HCT116 (cell line): ENCODE data around the gene ZC2HC1C. TPM values are rescaled to one million over a fixed set of nuclear protein-coding genes. Genes with fewer than 3 reads are reported as not detected.

Experiments used
- ATAC-seq: fragments of 200-7000 bp; cut with Tn5 transposase; 2 replicates; pipeline ENCODE4 v1.9.1; 2020; ENCODE audit warnings: mild to moderate bottlenecking, moderate library complexity
- BruUV-seq: library from RNA; stranded (reverse); fragments of 400-500 nt; replicated peaks from 2 replicates; lab custom pipeline; 2021; lab: Mats Ljungman, UMichigan
- CTCF ChIA-PET: fragments of 300-600 bp; sonication (Branson Sonifier 250); formaldehyde crosslinking; loops from one replicate; lab custom pipeline; 2021; ENCODE audit warnings: antibody characterized with exemption; lab: Charles Lee
- POLR2A ChIA-PET: fragments of 300-600, 350-600 bp; sonication (Branson Sonifier 250); formaldehyde crosslinking; loops from one replicate; lab custom pipeline; 2021; ENCODE audit warnings: antibody characterized with exemption; lab: Charles Lee
- RAD21 ChIA-PET, 2 experiments: fragments of 300-600 bp; sonication (Branson Sonifier 250); formaldehyde crosslinking; loops; one replicate each; lab custom pipeline; 2023; ENCODE audit warnings: low total read pairs in 2 of 2; ENCODE audit not compliant: uncharacterized antibody in 2 of 2, unreplicated experiment in 2 of 2, low non-redundant PET in 1 of 2; lab: Charles Lee
- DNase-seq: peaks from one replicate; pipeline ENCODE4 v3.0.0-alpha.2; 2010; ENCODE audit warnings: low read depth, low spot score
- H2AFZ ChIP-seq: fragments of 200-600 bp; shearing (Covaris generic), sonication (generic); 2 replicates; pipeline ENCODE4 v1.6.1; 2017; ENCODE audit warnings: low read depth, mixed run types, mixed read lengths, antibody characterized with exemption, low read length; ENCODE audit not compliant: poor library complexity, severe bottlenecking
- H3K27ac ChIP-seq: 2 replicates; pipeline ENCODE4 v1.5.1; 2012; ENCODE audit warnings: low read depth, low read length
- H3K27me3 ChIP-seq: fragments of 200-600 bp; sonication (generic); 2 replicates; pipeline ENCODE4 v1.6.1; 2016; ENCODE audit warnings: mixed run types, low read length, mixed read lengths; ENCODE audit not compliant: insufficient read depth
- H3K36me3 ChIP-seq, 2 experiments: fragments of 200-500 bp in 1 of 2; fragments of 200-600 bp in 1 of 2; sonication (Bioruptor generic) in 1 of 2; sonication (generic) in 1 of 2; 2 replicates each; pipeline versions ENCODE4 v1.5.1 to v1.6.1; 2014 to 2016; ENCODE audit warnings: low read length in 2 of 2, inconsistent platforms in 1 of 2, mixed read lengths in 1 of 2, mixed run types in 1 of 2; ENCODE audit not compliant: insufficient read depth in 2 of 2, control insufficient read depth in 1 of 2
- H3K4me1 ChIP-seq, 2 experiments: fragments of 200-600 bp in 1 of 2; sonication (generic) in 1 of 2; 2 replicates each; pipeline versions ENCODE4 v1.5.1 to v1.6.1; 2012 to 2017; ENCODE audit warnings: low read length in 2 of 2, inconsistent platforms in 1 of 2, mild to moderate bottlenecking in 1 of 2, mixed read lengths in 1 of 2, mixed run types in 1 of 2, moderate library complexity in 1 of 2; ENCODE audit not compliant: insufficient read depth in 2 of 2, control insufficient read depth in 1 of 2
- H3K4me2 ChIP-seq: fragments of 200-600 bp; sonication (generic); 2 replicates; pipeline ENCODE4 v1.6.1; 2017; ENCODE audit warnings: mixed run types, low read length, mixed read lengths
- H3K4me3 ChIP-seq, 2 experiments: fragments of 200-600 bp in 1 of 2; sonication (generic) in 1 of 2; replicated peaks in 1 of 2; 2 replicates each; pipeline ENCODE4 v1.5.1; 2011 to 2016; ENCODE audit warnings: low read length in 2 of 2, control low read depth in 1 of 2, low read depth in 1 of 2, mild to moderate bottlenecking in 1 of 2, mixed read lengths in 1 of 2, mixed run types in 1 of 2
- H3K79me2 ChIP-seq: fragments of 200-600 bp; sonication (generic); 2 replicates; pipeline ENCODE4 v1.6.1; 2017; ENCODE audit warnings: mild to moderate bottlenecking, mixed run types, low read length, moderate library complexity, mixed read lengths; ENCODE audit not compliant: insufficient read depth
- H3K9ac ChIP-seq: fragments of 200-600 bp; sonication (generic); 2 replicates; pipeline ENCODE4 v1.6.1; 2016; ENCODE audit warnings: low read length, mixed read lengths
- H3K9me2 ChIP-seq: fragments of 200-600 bp; sonication (generic), shearing (Covaris generic); 2 replicates; pipeline ENCODE4 v1.6.1; 2017; ENCODE audit warnings: mixed run types, mild to moderate bottlenecking, moderate library complexity; ENCODE audit not compliant: insufficient read depth
- H3K9me3 ChIP-seq, 2 experiments: fragments of 200-500 bp in 1 of 2; fragments of 200-600 bp in 1 of 2; sonication (Bioruptor generic) in 1 of 2; sonication (generic) in 1 of 2; 2 replicates each; pipeline ENCODE4 v1.6.1; 2014 to 2017; ENCODE audit warnings: low read length in 2 of 2, mixed read lengths in 2 of 2, inconsistent platforms in 1 of 2, low read depth in 1 of 2, mild to moderate bottlenecking in 1 of 2, mixed run types in 1 of 2, moderate library complexity in 1 of 2; ENCODE audit not compliant: control insufficient read depth in 1 of 2, insufficient read depth in 1 of 2
- H4K20me1 ChIP-seq: fragments of 200-600 bp; sonication (generic), shearing (Covaris generic); 2 replicates; pipeline ENCODE4 v1.6.1; 2017; ENCODE audit warnings: mixed run types, mild to moderate bottlenecking, moderate library complexity; ENCODE audit not compliant: insufficient read depth
- ATF3 ChIP-seq: IDR thresholded peaks from 2 replicates; pipeline ENCODE4 v1.6.1; 2012
- CBX3 ChIP-seq: IDR thresholded peaks from 2 replicates; pipeline ENCODE4 v1.6.1; 2012; ENCODE audit warnings: low read depth
- CEBPB ChIP-seq: IDR thresholded peaks from 2 replicates; pipeline ENCODE4 v1.6.1; 2012; ENCODE audit warnings: low read depth
- EGR1 ChIP-seq: IDR thresholded peaks from 2 replicates; pipeline ENCODE4 v1.6.1; 2012; ENCODE audit warnings: low read depth
- ELF1 ChIP-seq: IDR thresholded peaks from 2 replicates; pipeline ENCODE4 v1.6.1; 2012; ENCODE audit warnings: low read depth, borderline replicate concordance
- EZH2 ChIP-seq: fragments of 200-600 bp; sonication (generic); IDR thresholded peaks from 2 replicates; pipeline ENCODE4 v1.6.1; 2017; ENCODE audit warnings: antibody characterized with exemption, mixed run types
- FOSL1 ChIP-seq: IDR thresholded peaks from 2 replicates; pipeline ENCODE4 v1.6.1; 2012; ENCODE audit warnings: low read depth
- JUND ChIP-seq: IDR thresholded peaks from 2 replicates; pipeline ENCODE4 v1.6.1; 2012
- POLR2A ChIP-seq: IDR thresholded peaks from 2 replicates; pipeline ENCODE4 v1.7.0; 2011; ENCODE audit warnings: borderline replicate concordance; ENCODE audit not compliant: insufficient read depth, insufficient read length; ENCODE audit errors: extremely low read depth
- POLR2AphosphoS5 ChIP-seq: IDR thresholded peaks from 2 replicates; pipeline ENCODE4 v1.6.1; 2011; ENCODE audit warnings: mild to moderate bottlenecking, low read depth, low read length, moderate library complexity
- REST ChIP-seq: IDR thresholded peaks from 2 replicates; pipeline ENCODE4 v1.6.1; 2012; ENCODE audit warnings: low read depth
- SP1 ChIP-seq: IDR thresholded peaks from 2 replicates; pipeline ENCODE4 v1.6.1; 2012; ENCODE audit warnings: low read depth
- YY1 ChIP-seq: IDR thresholded peaks from 2 replicates; pipeline ENCODE4 v1.6.1; 2011; ENCODE audit warnings: low read length, low read depth, moderate library complexity, mild to moderate bottlenecking; ENCODE audit not compliant: insufficient replicate concordance; ENCODE audit errors: extremely low read depth
- ZFX ChIP-seq: fragments of 450-650 bp; IDR thresholded peaks from 2 replicates; pipeline ENCODE4 v1.6.1; 2017
- ZNF274 ChIP-seq: fragments of 200-500 bp; sonication (Bioruptor generic); IDR thresholded peaks from 2 replicates; pipeline ENCODE4 v1.6.1; 2014; ENCODE audit warnings: mild to moderate bottlenecking, low read depth, low read length, inconsistent platforms
- intact Hi-C: fragments of 100-400 bp; cut with micrococcal nuclease; formaldehyde crosslinking; loops from 2 replicates; pipeline ENCODE4 v1.10.0; 2022
- total RNA-seq: library from RNA; stranded (reverse); gene quantifications from one replicate; pipeline ENCODE4 v1.2.1, GENCODE V29; 2021; ENCODE audit not compliant: unreplicated experiment
- TF ChIP-seq, protein P1 (sequence below): IDR thresholded peaks from 2 replicates; pipeline ENCODE4 v1.6.1; 2012
- TF ChIP-seq, protein P2 (sequence below), 3 experiments: fragments of 200-600 bp in 1 of 3; sonication (generic) in 1 of 3; IDR thresholded peaks in 2 of 3; conservative IDR thresholded peaks in 1 of 3; 2 replicates each; pipeline ENCODE4 v1.5.1; 2012 to 2017; ENCODE audit warnings: low read depth in 2 of 3, low read length in 2 of 3, antibody characterized with exemption in 1 of 3, borderline replicate concordance in 1 of 3, control low read depth in 1 of 3, mild to moderate bottlenecking in 1 of 3, mixed read lengths in 1 of 3, mixed run types in 1 of 3, moderate library complexity in 1 of 3; ENCODE audit not compliant: insufficient read depth in 1 of 3

ZC2HC1C gene
- total RNA-seq, 1 experiment from 2014 or later: 0.98 TPM

DNA sequence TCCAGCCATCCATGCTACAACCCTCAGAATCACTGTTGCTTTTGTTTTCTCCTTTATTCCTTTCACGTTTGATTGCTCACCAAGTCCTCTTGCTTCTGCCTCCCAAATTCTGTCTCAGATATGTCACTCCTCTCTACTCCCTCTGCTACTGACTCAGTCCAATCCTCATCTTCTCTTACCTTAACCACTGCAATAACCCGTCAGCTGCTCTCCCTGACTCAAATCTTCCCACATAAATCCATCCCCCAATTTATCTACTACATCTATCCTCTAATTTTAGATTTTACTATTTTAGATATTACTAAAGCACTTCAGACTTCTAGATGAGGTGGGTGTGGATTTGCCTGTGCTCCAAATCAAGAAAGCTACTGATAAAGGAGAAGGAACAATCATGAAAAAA is 43.6 kb upstream of the ZC2HC1C start:
- ATAC-seq (no peak), DNase-seq (no peak)
- Histone ChIP-seq H3K4me1 (no peaks in the 10 kb centered on the region), H3K4me3 (no peak overlapping the region), H3K36me3 (peaks cover 5 to 13% of the 10 kb centered on the region in 2 experiments; a peak in 3 of 4 replicates), H2AFZ (no peak overlapping the region), H3K27me3 (no peaks in the 10 kb centered on the region), H3K9me3 (no peaks in the 10 kb centered on the region), H3K27ac (no peak overlapping the region), H3K9me2 (no peaks in the 10 kb centered on the region), H4K20me1 (no peaks in the 10 kb centered on the region), H3K9ac (no peak overlapping the region), H3K79me2 (no peaks in the 10 kb centered on the region), H3K4me2 (no peak overlapping the region)
- TF ChIP-seq ZNF274: no peak
- TF ChIP-seq POLR2A: no peak
- TF ChIP-seq CBX3: no peak
- no peak for TF ChIP-seq EZH2
- TF ChIP-seq ATF3: no peak
- RAD21 ChIA-PET: no interaction called here
- BruUV-seq: no TSS peak
- CTCF ChIA-PET: no interaction called here
- POLR2A ChIA-PET: no interaction called here
- intact Hi-C loops: no loop called here

GRCh38 chr14:75030147-75030546 is 39.3 kb upstream of the ZC2HC1C start:
- intact Hi-C loops: no loop called here
- Histone ChIP-seq H3K9me2 (no peaks in the 10 kb centered on the region), H3K36me3 (peaks cover 0 to 10% of the 10 kb centered on the region in 2 experiments; a peak in 3 of 4 replicates), H3K4me2 (no peak overlapping the region), H3K4me3 (no peak overlapping the region), H4K20me1 (no peaks in the 10 kb centered on the region; the same call in 1 of the 2 replicates), H3K27ac (no peak overlapping the region), H3K27me3 (no peaks in the 10 kb centered on the region), H2AFZ (no peak overlapping the region), H3K4me1 (no peaks in the 10 kb centered on the region), H3K79me2 (no peaks in the 10 kb centered on the region), H3K9ac (no peak overlapping the region), H3K9me3 (no peaks in the 10 kb centered on the region)
- POLR2A ChIA-PET: no interaction called here
- ATAC-seq: no peak
- BruUV-seq: no TSS peak
- RAD21 ChIA-PET: interaction anchor here in 1 of 2 experiments (0.6 kb wide), 1 partner anchor 21 kb away, joined by 3 read pairs; no protein-coding TSS in a partner anchor
- DNase-seq: no peak
- CTCF ChIA-PET: no interaction called here
- TF ChIP-seq SP1: no peak
- no peak for TF ChIP-seq CBX3
- no peak for TF ChIP-seq EZH2
- TF ChIP-seq YY1: no peak
- TF ChIP-seq REST: no peak
- TF ChIP-seq POLR2AphosphoS5: no peak
- TF ChIP-seq, protein P1, sequence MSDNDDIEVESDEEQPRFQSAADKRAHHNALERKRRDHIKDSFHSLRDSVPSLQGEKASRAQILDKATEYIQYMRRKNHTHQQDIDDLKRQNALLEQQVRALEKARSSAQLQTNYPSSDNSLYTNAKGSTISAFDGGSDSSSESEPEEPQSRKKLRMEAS: no peak
- no peak for TF ChIP-seq ZFX
- no peak for TF ChIP-seq EGR1
- no peak for TF ChIP-seq ELF1
- TF ChIP-seq JUND: no peak
- TF ChIP-seq POLR2A: no peak
- TF ChIP-seq FOSL1: no peak
- TF ChIP-seq CEBPB: no peak
- TF ChIP-seq, protein P2, sequence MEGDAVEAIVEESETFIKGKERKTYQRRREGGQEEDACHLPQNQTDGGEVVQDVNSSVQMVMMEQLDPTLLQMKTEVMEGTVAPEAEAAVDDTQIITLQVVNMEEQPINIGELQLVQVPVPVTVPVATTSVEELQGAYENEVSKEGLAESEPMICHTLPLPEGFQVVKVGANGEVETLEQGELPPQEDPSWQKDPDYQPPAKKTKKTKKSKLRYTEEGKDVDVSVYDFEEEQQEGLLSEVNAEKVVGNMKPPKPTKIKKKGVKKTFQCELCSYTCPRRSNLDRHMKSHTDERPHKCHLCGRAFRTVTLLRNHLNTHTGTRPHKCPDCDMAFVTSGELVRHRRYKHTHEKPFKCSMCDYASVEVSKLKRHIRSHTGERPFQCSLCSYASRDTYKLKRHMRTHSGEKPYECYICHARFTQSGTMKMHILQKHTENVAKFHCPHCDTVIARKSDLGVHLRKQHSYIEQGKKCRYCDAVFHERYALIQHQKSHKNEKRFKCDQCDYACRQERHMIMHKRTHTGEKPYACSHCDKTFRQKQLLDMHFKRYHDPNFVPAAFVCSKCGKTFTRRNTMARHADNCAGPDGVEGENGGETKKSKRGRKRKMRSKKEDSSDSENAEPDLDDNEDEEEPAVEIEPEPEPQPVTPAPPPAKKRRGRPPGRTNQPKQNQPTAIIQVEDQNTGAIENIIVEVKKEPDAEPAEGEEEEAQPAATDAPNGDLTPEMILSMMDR (IDR thresholded peaks at IDR 0.05 in 2 of 3, conservative IDR thresholded peaks at IDR 0.05 in 1 of 3; ENCODE audit: borderline replicate concordance in 1 of 3, insufficient read depth in 1 of 3, low read depth in 2 of 3, low read length in 2 of 3): no peak
